GM12891 (cell line): ENCODE data around the gene HNF4A.

Source experiments
- POLR2A ChIP-seq: IDR thresholded peaks from 2 replicates; pipeline ENCODE4 v1.6.1; 2011; ENCODE audit warnings: low read depth, low read length, control low read depth
- POLR2AphosphoS5 ChIP-seq: IDR thresholded peaks from 2 replicates; pipeline ENCODE4 v1.6.1; 2011; ENCODE audit warnings: low read depth, low read length, control low read depth

DNA sequence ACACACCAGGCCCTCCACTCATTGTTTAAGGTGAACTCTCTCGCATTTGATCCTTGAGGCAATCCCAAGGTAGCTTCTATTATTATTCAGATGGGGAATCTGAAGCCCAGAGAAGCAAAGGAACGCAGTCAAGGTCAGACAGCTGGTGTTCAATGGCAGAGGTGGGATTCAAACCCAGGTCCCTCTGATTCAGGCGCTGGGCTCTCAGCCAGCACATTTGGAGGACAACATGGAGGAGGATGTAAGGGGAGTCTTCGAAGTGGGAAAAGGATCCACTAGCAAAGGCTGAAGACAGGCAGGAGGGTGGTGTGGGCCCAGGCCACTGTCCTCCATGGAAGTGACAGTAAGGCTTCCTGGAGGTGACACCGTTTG is 106.3 kb downstream of the HNF4A start:
- TF ChIP-seq POLR2A: no peak
- TF ChIP-seq POLR2AphosphoS5: no peak
